ENCODE results near the gene PHAX.

GRCh38 chr5:126594748-126595485 lies 5.8 kb upstream of the PHAX start, which contains the start of gene ALDH7A1:
- TF ChIP-seq CTCF (conservative IDR thresholded peaks at IDR 0.05 in 1 of 2, IDR thresholded peaks at IDR 0.05 in 1 of 2; ENCODE audit: extremely low read depth in 1 of 2, insufficient read depth in 1 of 2, low read depth in 1 of 2, low read length in 2 of 2), result peak; percentile 28 to 59
- no peak for TF ChIP-seq EZH2 (IDR thresholded peaks at IDR 0.05; ENCODE audit: borderline replicate concordance, low read length)
